ENCODE data around the gene STK40.

- TF ChIP-seq ZNF274 (IDR thresholded peaks at IDR 0.05; ENCODE audit: low read depth, low read length) (no peak), YY1 (IDR thresholded peaks at IDR 0.05; ENCODE audit: insufficient read depth, insufficient read length) (no peak), SUZ12 (IDR thresholded peaks at IDR 0.05; ENCODE audit: extremely low read depth, insufficient read depth, insufficient read length) (no peak)
These were observed 27.1 kb downstream of the STK40 start for GRCh38 chr1:36358514-36359084.
